Ishikawa (cell line): ENCODE results near the gene CHN1.

Source experiments
- CEBPB ChIP-seq: IDR thresholded peaks from 2 replicates; pipeline ENCODE4 v1.6.1; 2012
- CREB1 ChIP-seq: IDR thresholded peaks from 2 replicates; pipeline ENCODE4 v1.6.1; 2012; ENCODE audit warnings: low read depth
- EGR1 ChIP-seq: IDR thresholded peaks from 2 replicates; pipeline ENCODE4 v1.6.1; 2012
- EP300 ChIP-seq: IDR thresholded peaks from 2 replicates; pipeline ENCODE4 v1.6.1; 2012; ENCODE audit warnings: borderline replicate concordance
- FOXM1 ChIP-seq: IDR thresholded peaks from 2 replicates; pipeline ENCODE4 v1.6.1; 2012; ENCODE audit warnings: low read depth, borderline replicate concordance
- NFIC ChIP-seq: IDR thresholded peaks from 2 replicates; pipeline ENCODE4 v1.6.1; 2012
- RAD21 ChIP-seq: IDR thresholded peaks from 2 replicates; pipeline ENCODE4 v1.6.1; 2012; ENCODE audit warnings: low read depth
- TAF1 ChIP-seq: IDR thresholded peaks from 2 replicates; pipeline ENCODE4 v1.6.1; 2012; ENCODE audit warnings: low read depth, mild to moderate bottlenecking
- TCF12 ChIP-seq: IDR thresholded peaks from 2 replicates; pipeline ENCODE4 v1.6.1; 2012; ENCODE audit warnings: low read depth
- TEAD4 ChIP-seq: IDR thresholded peaks from 2 replicates; pipeline ENCODE4 v1.6.1; 2012
- YY1 ChIP-seq: IDR thresholded peaks from 2 replicates; pipeline ENCODE4 v1.6.1; 2012; ENCODE audit warnings: low read depth
- ZBTB7A ChIP-seq: IDR thresholded peaks from 2 replicates; pipeline ENCODE4 v1.6.1; 2012; ENCODE audit warnings: low read depth
- TF ChIP-seq, protein P1 (sequence below): IDR thresholded peaks from 2 replicates; pipeline ENCODE4 v1.6.1; 2012
- TF ChIP-seq, protein P2 (sequence below): IDR thresholded peaks from 2 replicates; pipeline ENCODE4 v1.6.1; 2012; ENCODE audit warnings: low read depth, mild to moderate bottlenecking
- TF ChIP-seq, protein P3 (sequence below): IDR thresholded peaks from 2 replicates; pipeline ENCODE4 v1.6.1; 2012

CHN1 gene

GRCh38 chr2:174836995-174837390, 168.2 kb downstream of the CHN1 start:
- TF ChIP-seq FOXM1 (no peak), CREB1 (no peak), ZBTB7A (no peak), TAF1 (no peak), YY1 (no peak), TEAD4 (no peak), CEBPB (no peak), EGR1 (no peak), EP300 (no peak), RAD21 (no peak), TCF12 (no peak), NFIC (no peak)
- TF ChIP-seq, protein P1, sequence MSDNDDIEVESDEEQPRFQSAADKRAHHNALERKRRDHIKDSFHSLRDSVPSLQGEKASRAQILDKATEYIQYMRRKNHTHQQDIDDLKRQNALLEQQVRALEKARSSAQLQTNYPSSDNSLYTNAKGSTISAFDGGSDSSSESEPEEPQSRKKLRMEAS = no peak
- TF ChIP-seq, protein P2, sequence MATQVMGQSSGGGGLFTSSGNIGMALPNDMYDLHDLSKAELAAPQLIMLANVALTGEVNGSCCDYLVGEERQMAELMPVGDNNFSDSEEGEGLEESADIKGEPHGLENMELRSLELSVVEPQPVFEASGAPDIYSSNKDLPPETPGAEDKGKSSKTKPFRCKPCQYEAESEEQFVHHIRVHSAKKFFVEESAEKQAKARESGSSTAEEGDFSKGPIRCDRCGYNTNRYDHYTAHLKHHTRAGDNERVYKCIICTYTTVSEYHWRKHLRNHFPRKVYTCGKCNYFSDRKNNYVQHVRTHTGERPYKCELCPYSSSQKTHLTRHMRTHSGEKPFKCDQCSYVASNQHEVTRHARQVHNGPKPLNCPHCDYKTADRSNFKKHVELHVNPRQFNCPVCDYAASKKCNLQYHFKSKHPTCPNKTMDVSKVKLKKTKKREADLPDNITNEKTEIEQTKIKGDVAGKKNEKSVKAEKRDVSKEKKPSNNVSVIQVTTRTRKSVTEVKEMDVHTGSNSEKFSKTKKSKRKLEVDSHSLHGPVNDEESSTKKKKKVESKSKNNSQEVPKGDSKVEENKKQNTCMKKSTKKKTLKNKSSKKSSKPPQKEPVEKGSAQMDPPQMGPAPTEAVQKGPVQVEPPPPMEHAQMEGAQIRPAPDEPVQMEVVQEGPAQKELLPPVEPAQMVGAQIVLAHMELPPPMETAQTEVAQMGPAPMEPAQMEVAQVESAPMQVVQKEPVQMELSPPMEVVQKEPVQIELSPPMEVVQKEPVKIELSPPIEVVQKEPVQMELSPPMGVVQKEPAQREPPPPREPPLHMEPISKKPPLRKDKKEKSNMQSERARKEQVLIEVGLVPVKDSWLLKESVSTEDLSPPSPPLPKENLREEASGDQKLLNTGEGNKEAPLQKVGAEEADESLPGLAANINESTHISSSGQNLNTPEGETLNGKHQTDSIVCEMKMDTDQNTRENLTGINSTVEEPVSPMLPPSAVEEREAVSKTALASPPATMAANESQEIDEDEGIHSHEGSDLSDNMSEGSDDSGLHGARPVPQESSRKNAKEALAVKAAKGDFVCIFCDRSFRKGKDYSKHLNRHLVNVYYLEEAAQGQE = no peak
- TF ChIP-seq, protein P3, sequence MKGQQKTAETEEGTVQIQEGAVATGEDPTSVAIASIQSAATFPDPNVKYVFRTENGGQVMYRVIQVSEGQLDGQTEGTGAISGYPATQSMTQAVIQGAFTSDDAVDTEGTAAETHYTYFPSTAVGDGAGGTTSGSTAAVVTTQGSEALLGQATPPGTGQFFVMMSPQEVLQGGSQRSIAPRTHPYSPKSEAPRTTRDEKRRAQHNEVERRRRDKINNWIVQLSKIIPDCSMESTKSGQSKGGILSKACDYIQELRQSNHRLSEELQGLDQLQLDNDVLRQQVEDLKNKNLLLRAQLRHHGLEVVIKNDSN = no peak

DNA sequence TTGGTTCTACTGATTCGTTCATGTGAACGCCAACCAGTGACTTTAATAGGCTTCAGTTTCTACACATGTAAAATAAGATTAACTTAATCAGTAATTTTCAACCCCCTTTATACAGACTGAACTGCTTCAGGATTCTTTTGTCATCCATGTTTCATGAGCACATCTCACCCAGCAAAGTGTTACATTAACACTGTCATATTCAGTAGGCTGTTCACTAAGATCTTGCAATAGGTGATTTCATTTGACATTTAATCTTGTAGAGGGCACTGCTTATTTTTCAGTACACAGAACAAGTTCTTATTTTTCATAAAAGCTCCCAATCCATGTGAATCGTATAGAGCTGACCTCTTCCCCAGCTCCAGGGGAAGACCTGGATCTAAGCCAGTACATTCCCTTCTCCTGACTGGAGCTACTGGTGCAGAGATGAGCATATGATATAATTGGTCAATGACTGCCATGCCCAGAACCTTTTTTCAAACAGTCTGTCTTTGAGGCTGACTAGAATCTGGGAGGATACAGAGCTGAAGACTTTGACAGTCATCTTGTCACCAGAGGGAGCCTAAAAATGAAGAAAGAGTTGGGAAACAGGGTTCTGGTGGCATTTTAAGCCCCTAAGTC, 168.7 kb downstream of the CHN1 start:
- TF ChIP-seq, protein P1 = no peak
- TF ChIP-seq RAD21 (no peak), EP300 (no peak), CEBPB (no peak), EGR1 (no peak), TCF12 (no peak), TAF1 (no peak), NFIC (peak; percentile 35), TEAD4 (0 out of 2 replicates have a peak, but pooled peaks have one; percentile 5), ZBTB7A (no peak), CREB1 (no peak), FOXM1 (no peak), YY1 (no peak)
- TF ChIP-seq, protein P2 = no peak
- TF ChIP-seq, protein P3 = no peak

GRCh38 chr2:174835797-174836255, 169.4 kb downstream of the CHN1 start:
- TF ChIP-seq RAD21 = no peak
- TF ChIP-seq EGR1 = no peak
- TF ChIP-seq EP300 = no peak
- no peak for TF ChIP-seq NFIC

DNA sequence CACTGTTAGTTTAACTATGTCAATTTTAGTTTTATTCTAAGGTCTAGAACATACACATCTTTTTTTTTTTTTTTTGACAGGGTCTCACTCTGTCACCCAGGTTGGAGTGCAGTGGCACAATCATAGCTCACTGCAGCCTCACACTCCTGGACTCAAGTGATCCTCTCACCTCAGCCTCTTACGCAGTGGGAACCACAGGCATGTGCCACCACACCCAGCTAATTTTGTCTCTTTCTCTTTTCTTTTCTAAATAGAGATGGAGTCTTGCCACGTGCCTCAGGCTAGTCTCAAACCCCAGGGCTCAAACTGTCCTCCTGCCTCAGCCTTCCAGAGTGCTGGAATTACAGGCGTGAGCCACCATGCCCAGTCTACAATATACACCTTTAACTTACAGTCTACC, 171.4 kb downstream of the CHN1 start:
- TF ChIP-seq NFIC = no peak
- no peak for TF ChIP-seq TEAD4
- no peak for TF ChIP-seq CEBPB
- no peak for TF ChIP-seq CREB1
- no peak for TF ChIP-seq TCF12
- TF ChIP-seq YY1 = no peak
- TF ChIP-seq EP300 = no peak
- TF ChIP-seq, protein P2 = no peak
- TF ChIP-seq, protein P3 = no peak
- no peak for TF ChIP-seq ZBTB7A
- TF ChIP-seq FOXM1 = no peak
- no peak for TF ChIP-seq TAF1
- TF ChIP-seq RAD21 = no peak
- TF ChIP-seq, protein P1 = no peak
